ENCODE data around the gene CYP21A2.
"Not testable (repeated sequence)": the region's sequence is repeated elsewhere in the genome, so short reads cannot be mapped to it uniquely, and the experiment has no call there.

CYP21A2 gene

GRCh38 chr6:32055756-32056155, 17.5 kb downstream of the CYP21A2 start:
- not testable (repeated sequence) for DNase-seq

GRCh38 chr6:32056254-32056653, 18.0 kb downstream of the CYP21A2 start:
- DNase-seq = no peak

GRCh38 chr6:32057966-32058365, 19.8 kb downstream of the CYP21A2 start:
- no peak for DNase-seq

- no peak for DNase-seq
Observed at GRCh38 chr6:32058511-32058963, 20.3 kb downstream of the CYP21A2 start.

- DNase-seq = no peak
Observed at GRCh38 chr6:32060966-32061655, 22.9 kb downstream of the CYP21A2 start.

- DNase-seq = no peak
Observed at GRCh38 chr6:32064706-32065105, 26.5 kb downstream of the CYP21A2 start.

- DNase-seq = not testable (repeated sequence)
Observed at GRCh38 chr6:32067521-32067920, 29.3 kb downstream of the CYP21A2 start.

- not testable (repeated sequence) for DNase-seq
Observed at GRCh38 chr6:32068315-32068714, 30.1 kb downstream of the CYP21A2 start.

GRCh38 chr6:32068867-32069266, 30.7 kb downstream of the CYP21A2 start:
- no peak for DNase-seq

- no peak for DNase-seq
Observed at GRCh38 chr6:32069460-32069859, 31.2 kb downstream of the CYP21A2 start.

GRCh38 chr6:32069878-32070515, 31.8 kb downstream of the CYP21A2 start:
- no peak for DNase-seq

- DNase-seq = no peak
Observed at GRCh38 chr6:32070814-32071543, 32.8 kb downstream of the CYP21A2 start.

GRCh38 chr6:32073101-32073500, 34.9 kb downstream of the CYP21A2 start:
- DNase-seq = no peak

GRCh38 chr6:32073613-32074012, 35.4 kb downstream of the CYP21A2 start:
- no peak for DNase-seq

- no peak for DNase-seq
Observed at GRCh38 chr6:32074996-32075532, 36.8 kb downstream of the CYP21A2 start.

GRCh38 chr6:32075781-32076180, 37.6 kb downstream of the CYP21A2 start:
- DNase-seq = no peak

GRCh38 chr6:32076321-32076809, 38.1 kb downstream of the CYP21A2 start:
- no peak for DNase-seq

- no peak for DNase-seq
Observed at GRCh38 chr6:32079566-32080290, 41.5 kb downstream of the CYP21A2 start.

- DNase-seq = no peak
Observed at GRCh38 chr6:32081168-32081990, 43.2 kb downstream of the CYP21A2 start.

- no peak for DNase-seq
Observed at GRCh38 chr6:32082478-32082877, 44.3 kb downstream of the CYP21A2 start.

GRCh38 chr6:32082935-32083334, 44.7 kb downstream of the CYP21A2 start:
- no peak for DNase-seq

All from NK-92 treated with Interleukin-12 subunit alpha and Interleukin-12 subunit beta, amount 100 ng/mL, for 24 hours (cell line).